LNCaP clone FGC (cell line): Measurements from ENCODE around the gene PRM2.
A peak's percentile ranks its signal among the peaks of the same experiment; 100 is the strongest.

Source experiments
- DNase-seq: peaks from one replicate; pipeline ENCODE4 v3.0.0-alpha.2; 2011; ENCODE audit warnings: low read depth
- H3K4me3 ChIP-seq: 2 replicates; pipeline ENCODE4 v1.5.1; 2011; ENCODE audit warnings: mild to moderate bottlenecking, low read depth, low read length, control low read depth
- CTCF ChIP-seq: IDR thresholded peaks from 2 replicates; pipeline ENCODE4 v1.5.1; 2012; ENCODE audit warnings: mild to moderate bottlenecking; ENCODE audit not compliant: control insufficient read depth, insufficient read depth; ENCODE audit errors: extremely low read depth

PRM2 gene

DNA sequence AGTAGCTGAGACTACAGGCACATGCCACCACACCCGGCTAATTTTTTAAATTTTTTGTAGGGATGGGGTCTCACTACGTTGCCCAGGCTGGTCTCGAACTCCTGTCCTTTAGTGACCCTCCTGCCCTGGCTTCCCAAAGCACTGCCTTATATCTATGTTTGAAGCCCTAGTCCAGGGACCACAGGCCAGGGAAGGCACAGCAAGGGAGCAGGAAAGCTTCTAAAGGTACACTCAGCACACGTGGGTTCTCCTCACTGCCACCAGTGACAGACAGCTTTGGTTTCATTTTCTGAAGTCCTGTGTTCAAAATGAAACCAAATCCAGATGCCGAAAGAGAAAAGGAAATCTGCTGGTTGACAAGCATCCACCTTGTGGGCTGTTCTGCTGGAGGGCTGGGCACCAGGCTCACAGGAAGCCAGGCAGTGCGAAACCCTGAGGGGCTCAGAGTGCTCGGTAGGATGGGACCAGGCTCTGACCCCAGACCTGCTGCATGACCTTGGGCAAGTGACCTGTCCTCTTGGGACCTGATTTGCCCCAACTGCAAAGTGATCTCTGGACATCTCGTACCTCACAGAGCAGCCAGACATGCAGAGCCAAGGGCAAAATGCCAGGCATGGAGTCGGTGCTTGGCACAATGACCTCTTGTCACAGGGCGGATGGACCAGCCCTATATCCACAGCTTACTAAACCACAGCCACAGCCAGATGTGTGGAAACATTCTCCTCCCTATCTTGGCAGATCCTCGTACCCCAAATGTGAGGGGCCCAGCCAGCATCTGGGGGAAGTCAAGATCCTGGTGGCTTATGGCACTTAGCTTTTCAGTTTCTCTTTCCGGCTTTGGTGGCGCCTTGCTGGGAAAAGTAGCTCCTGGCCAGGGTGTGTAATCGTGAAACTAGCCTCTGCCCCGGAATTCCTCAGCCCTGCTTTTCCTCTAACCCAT lies 17.5 kb downstream of the PRM2 start:
- DNase-seq, result peak; percentile 10
- TF ChIP-seq CTCF, result no peak
- no peak overlapping the region for H3K4me3 ChIP-seq

DNA sequence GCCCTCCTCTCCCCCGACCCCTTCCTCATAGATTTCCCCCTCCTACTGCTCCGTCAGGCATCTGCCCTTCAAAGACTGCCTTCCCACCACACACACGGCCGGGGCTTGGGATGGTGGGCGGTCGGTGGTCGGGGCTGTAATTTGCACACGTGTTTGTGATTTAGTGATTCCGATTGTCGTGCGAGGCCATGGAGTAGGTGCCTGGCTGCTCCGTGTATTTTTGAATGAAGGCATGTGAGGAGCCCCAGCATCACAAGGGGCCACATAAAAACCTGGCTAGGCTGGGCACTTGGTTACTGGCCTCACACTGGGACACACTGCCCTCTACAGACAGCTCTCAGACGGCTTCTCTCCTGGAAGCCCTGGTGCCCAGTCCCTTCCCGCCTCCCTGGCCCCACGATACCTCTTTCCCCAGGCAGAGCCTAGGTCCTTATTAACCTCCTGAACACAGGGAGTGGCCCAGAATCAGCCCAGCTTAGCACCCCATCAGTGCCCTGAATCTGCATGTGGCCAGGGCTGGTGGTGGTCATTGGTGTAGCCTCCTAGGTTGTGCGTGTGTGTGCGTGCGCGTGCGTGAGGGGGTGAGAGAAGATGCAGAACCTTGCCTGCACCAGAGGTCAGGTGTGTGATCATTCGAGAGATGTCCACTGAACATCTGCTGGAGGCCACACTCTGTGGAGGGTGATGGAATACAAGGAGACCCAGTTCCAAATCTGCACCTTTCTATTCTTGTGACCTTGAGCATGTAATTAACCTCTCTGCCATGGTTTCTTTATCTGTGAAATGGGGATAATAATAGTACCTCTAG lies 18.9 kb downstream of the PRM2 start:
- H3K4me3 ChIP-seq, result peak overlapping the region; percentile 77
- peak; percentile 81 for TF ChIP-seq CTCF
- peak; percentile 44 for DNase-seq

- DNase-seq, result no peak
Observed at GRCh38 chr16:11256661-11257130, 19.6 kb downstream of the PRM2 start.

GRCh38 chr16:11255737-11256660 lies 20.3 kb downstream of the PRM2 start, which contains the start of gene SOCS1:
SOCS1 (minus strand) TSS chr16:11256204; CDS start chr16:11255478, 726 bp downstream.
- peak; percentile 94 for TF ChIP-seq CTCF
- peak; percentile 7 for DNase-seq
- peak within 1 kb of the TSS; percentile 77 for H3K4me3 ChIP-seq

More at GRCh38 chr16:11256661-11257130, 19.6 kb downstream of the PRM2 start:
- TF ChIP-seq CTCF, result no peak
- H3K4me3 ChIP-seq, result peak overlapping the region; percentile 77

DNA sequence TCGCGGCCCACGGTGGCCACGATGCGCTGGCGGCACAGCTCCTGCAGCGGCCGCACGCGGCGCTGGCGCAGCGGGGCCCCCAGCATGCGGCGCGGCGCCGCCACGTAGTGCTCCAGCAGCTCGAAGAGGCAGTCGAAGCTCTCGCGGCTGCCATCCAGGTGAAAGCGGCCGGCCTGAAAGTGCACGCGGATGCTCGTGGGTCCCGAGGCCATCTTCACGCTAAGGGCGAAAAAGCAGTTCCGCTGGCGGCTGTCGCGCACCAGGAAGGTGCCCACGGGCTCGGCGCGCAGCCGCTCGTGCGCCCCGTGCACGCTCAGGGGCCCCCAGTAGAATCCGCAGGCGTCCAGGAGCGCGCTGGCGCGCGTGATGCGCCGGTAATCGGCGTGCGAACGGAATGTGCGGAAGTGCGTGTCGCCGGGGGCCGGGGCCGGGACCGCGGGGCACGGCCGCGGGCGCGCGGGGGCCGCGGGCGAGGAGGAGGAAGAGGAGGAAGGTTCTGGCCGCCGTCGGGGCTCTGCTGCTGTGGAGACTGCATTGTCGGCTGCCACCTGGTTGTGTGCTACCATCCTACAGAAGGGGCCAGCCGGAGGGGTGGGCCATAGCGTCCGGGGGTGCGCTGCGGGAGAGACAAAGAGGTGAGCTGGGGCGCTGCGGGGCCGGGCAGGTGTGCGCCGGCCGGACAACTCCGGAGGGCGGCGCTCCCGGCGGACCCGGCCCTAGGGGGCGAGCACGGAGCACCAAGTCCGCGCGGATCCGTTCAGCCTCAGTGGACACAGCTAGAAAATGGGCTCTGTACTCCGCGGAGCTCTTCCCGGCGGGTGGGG lies 21.2 kb downstream of the PRM2 start:
- peak overlapping the region; percentile 77 for H3K4me3 ChIP-seq
- TF ChIP-seq CTCF, result 0 out of 2 replicates have a peak, but pooled peaks have one; percentile 8
- DNase-seq, result no peak
